ENCODE data around the gene SMC3.

The SMC3 gene

GRCh38 chr10:110647136-110647430 lies 79.6 kb downstream of the SMC3 start:
- DNase-seq: no peak

GRCh38 chr10:110648692-110649346 lies 81.3 kb downstream of the SMC3 start:
- no peak for DNase-seq

GRCh38 chr10:110649347-110650264 lies 82.1 kb downstream of the SMC3 start:
- peak; percentile 49 for DNase-seq

GRCh38 chr10:110650265-110650668 lies 82.8 kb downstream of the SMC3 start:
- peak; percentile 25 for DNase-seq

GRCh38 chr10:110651044-110651958 lies 83.8 kb downstream of the SMC3 start:
- peak; percentile 77 for DNase-seq

- no peak for DNase-seq
Observed at GRCh38 chr10:110652475-110653118, 85.1 kb downstream of the SMC3 start.
